Activated CD4-positive, alpha-beta T cell treated with anti-CD3 and anti-CD28 coated beads, Interleukin-2, amount 50 U/mL, for 48 hours (primary cell): ENCODE data around the gene BDKRB2.

Experiments
- DNase-seq, 2 experiments: peaks; one replicate each; pipeline ENCODE4 v3.0.0-alpha.2; 2020

The BDKRB2 gene

GRCh38 chr14:96274122-96274521 lies 69.5 kb downstream of the BDKRB2 start:
- DNase-seq, result no peak

- DNase-seq, result no peak
Measured at GRCh38 chr14:96274543-96274942, 69.9 kb downstream of the BDKRB2 start.

DNA sequence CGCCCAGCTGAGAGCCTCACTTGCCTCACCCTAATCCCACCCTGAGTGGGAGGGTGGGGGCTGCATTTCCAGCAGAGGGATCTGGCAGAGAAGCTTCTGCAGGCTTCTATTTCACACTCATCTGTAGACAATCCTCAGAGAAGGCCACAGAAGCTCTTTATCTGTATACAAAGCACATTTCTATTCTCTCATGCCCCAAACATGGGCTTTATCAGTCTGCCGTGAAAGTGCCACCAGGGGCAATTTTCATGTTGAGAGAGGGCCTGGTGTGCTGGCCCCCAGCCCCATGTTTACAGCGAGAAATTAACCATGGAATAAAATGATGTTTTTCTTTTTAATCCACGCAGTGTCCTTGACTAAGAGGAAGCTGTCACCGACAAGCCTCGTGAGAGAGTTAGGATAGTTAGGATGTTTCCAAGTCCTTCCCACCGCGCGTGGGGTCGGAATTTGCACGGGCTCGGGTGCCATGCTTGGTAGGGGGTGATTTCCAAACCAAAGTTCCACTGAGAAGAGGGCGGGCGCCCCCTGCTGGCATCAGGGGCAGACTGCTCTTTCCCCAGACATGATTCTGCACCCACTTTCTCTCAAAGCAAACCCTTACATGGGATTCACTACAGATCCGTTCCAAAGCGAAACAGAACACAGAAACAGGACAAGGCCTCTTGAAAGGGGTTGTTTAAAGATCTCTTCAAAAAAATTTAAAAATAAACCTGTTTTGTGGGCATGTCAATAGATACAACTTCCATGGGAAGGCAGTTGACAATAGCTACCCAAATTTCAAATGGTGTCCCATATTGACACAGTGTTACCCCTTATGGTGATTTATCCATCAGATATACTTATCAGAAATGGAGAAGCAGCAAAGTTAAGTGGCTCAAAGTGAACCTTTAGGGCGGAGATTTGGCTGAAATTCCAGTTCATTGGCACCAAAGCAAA lies 70.8 kb downstream of the BDKRB2 start:
- peak; percentile 75 to 81 for DNase-seq

DNA sequence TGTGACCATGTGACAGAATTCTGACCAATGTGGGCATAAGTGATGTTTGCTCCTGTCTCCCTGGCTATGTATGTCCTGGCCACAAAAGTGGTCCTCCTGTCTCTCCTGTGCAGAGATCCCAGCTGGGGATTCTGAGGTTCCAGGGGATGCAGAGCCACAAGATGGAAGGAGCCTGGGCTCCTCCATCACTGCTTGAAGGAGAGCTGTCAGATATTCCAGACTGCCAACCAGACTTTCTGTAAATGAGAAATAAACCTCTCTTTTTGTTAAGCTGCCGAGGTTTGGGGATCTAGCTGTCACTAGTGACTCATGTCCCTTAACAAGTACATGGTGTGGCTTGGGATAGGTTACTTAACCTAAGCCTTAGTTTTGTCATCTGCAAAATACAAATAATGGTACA lies 73.3 kb downstream of the BDKRB2 start:
- no peak for DNase-seq

- DNase-seq, result no peak
Measured at GRCh38 chr14:96279564-96279963, 74.9 kb downstream of the BDKRB2 start.

DNA sequence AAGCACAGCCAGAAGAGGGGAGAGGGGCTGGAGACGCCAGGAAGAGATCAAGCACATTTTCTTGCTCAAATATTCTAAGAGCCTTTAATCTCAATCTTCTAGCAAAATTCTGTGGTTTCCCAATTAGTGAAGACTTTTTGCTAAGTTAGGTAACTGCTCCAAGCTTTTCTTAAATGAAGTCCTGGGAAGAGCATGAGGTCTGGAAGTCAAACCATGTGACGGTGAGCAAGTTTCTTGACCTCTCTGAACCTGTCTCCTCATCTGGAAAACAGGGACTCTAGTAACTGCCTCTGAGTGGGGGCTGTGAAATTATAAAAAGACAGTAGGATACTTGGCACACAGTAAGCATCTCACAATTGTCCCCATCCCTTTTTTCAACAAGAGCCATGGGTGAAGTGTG lies 75.5 kb downstream of the BDKRB2 start:
- no peak for DNase-seq

- DNase-seq, result no peak
Measured at GRCh38 chr14:96281486-96281885, 76.8 kb downstream of the BDKRB2 start.

- no peak for DNase-seq
Measured at GRCh38 chr14:96284008-96284407, 79.4 kb downstream of the BDKRB2 start.

- DNase-seq, result no peak
Measured at GRCh38 chr14:96284430-96284829, 79.8 kb downstream of the BDKRB2 start.

DNA sequence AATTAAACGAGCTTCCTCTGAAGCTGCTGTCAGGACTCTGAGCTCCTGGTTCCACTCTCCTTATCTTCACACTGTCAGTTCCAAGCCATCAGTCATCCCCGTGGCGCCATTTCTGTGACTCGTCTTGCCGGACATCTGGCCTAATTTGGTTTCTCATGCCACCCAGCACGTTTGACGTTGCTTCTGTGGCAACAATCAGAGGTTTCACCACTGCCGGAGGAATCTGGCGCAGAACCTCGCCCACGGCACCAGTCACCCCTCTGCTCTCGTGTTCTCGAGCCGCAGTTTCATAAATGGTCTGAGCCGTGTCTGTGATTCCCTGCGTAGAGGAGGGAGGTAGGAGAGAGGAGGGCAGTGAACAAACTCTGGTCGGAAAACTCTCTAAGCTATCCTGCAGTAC lies 81.0 kb downstream of the BDKRB2 start:
- DNase-seq, result no peak

DNA sequence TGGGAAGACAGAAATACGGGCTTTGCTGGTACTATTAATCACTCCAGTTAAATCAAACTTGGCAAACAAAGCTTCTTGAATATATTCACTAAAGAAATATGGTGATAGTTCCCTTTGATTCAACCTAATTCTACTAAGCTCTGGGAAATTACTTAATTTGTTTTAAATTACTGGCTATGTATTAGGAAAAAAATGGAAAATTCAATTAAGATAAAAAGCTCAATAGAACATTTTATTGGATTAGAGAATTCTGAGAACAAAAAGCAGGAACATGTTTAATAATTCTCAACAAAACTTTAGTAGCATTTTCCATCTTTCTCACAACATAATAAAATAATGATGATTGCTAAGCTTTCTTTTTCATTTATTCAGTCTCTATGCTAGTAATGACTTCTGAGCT lies 81.6 kb downstream of the BDKRB2 start:
- no peak for DNase-seq

- no peak for DNase-seq
Measured at GRCh38 chr14:96287856-96288255, 83.2 kb downstream of the BDKRB2 start.
